CD4-positive, alpha-beta T cell treated with Interleukin-12 subunit alpha and Interleukin-12 subunit beta, for 1 hour (primary cell): Measurements from ENCODE around the gene TGFBRAP1.

Source experiments
- DNase-seq: peaks from one replicate; pipeline ENCODE4 v3.0.0-alpha.2; 2020

Gene TGFBRAP1

GRCh38 chr2:105313877-105314276, 15.7 kb downstream of the TGFBRAP1 start:
- no peak for DNase-seq

GRCh38 chr2:105309147-105309545, 20.4 kb downstream of the TGFBRAP1 start:
- no peak for DNase-seq

GRCh38 chr2:105308382-105309146, 21.0 kb downstream of the TGFBRAP1 start:
- DNase-seq = no peak

GRCh38 chr2:105307962-105308361, 21.6 kb downstream of the TGFBRAP1 start:
- DNase-seq = no peak

DNA sequence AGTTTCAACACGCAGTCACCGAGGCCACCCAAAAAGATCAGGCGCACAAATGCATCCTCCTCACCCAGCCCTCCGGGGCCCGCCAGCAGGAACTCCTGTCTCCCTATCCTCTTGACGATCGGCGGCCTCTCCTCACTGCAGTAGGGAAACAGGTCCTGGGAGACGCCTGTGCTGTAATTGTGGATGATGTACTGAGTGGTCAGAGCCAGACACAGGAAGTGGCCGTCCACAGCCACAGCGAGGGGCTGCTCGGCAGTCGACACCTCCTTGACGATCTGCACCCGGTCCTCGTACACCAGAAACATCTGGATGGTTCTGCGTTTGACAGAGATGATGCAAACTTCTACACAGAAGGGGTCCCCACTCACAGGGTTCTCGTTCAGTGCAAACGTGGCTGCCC, 22.0 kb downstream of the TGFBRAP1 start:
- no peak for DNase-seq

DNA sequence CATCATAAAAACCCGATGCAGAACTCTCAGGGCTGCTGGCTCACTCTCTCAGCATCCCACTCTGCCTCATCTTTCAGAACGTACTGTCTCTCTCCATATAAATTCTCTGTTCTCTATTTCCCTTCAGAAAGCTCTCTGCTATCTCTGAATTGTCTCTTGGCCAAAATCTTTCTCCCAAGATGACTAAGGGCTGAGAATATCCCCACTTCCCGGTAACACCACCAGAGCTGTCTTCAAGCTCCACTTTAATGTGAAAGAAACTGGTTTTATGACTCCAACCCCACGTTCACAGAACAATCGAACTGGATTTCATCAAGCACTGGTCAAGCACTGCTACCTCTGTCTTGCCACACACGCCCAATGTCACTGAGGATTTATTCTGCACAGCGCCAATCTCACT, 22.4 kb downstream of the TGFBRAP1 start:
- no peak for DNase-seq

GRCh38 chr2:105301646-105302045, 27.9 kb downstream of the TGFBRAP1 start:
- DNase-seq = no peak

- no peak for DNase-seq
These were observed 30.2 kb downstream of the TGFBRAP1 start for GRCh38 chr2:105299290-105299689.

DNA sequence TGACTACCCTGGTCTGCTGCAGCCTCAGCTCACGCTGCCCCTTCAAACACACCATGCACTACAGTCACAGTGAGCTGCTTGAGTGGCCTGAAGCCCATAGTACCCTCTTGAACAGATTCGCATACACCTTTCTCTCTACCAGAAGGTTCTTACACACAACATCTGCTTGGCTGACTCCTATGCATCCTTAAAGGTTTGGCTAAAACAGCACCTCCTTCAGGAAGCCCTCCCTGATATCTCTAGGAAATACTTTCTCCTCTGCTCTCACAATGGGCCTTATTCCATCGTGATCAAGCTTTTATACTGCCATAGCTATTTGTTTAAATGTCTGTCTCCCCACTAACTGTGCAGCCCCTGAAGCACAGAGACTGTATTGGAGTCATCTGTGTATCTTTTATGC, 31.5 kb downstream of the TGFBRAP1 start:
- no peak for DNase-seq

- DNase-seq = no peak
These were observed 32.3 kb downstream of the TGFBRAP1 start for GRCh38 chr2:105297216-105297615.

DNA sequence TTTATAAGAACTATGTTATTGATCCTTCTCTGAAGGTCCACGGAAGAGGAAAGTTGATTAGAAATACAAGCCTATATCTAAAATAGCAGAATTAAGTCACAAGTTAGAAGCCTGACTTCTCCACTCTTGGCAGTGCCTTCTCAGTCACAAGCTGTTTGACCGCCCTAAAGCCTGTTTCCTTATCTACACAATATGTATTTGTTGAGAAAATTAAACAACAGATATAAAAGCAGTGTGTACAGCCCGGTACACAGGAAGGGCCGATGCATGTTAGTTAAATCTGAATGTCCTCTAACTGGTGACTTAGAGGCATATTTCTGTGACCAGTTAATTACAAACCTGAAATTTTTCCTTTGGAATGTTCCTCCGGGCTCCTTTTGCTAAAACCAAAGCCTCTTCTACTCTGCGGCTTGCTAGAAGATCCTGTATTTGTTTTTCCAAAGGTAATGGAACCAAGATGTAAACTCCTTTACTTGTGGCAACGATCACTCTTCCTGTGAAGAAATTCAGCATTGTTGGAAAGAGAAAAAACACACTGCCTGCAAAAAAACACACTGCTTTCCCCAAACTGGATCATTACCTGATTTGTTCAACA, 33.4 kb downstream of the TGFBRAP1 start:
- no peak for DNase-seq

DNA sequence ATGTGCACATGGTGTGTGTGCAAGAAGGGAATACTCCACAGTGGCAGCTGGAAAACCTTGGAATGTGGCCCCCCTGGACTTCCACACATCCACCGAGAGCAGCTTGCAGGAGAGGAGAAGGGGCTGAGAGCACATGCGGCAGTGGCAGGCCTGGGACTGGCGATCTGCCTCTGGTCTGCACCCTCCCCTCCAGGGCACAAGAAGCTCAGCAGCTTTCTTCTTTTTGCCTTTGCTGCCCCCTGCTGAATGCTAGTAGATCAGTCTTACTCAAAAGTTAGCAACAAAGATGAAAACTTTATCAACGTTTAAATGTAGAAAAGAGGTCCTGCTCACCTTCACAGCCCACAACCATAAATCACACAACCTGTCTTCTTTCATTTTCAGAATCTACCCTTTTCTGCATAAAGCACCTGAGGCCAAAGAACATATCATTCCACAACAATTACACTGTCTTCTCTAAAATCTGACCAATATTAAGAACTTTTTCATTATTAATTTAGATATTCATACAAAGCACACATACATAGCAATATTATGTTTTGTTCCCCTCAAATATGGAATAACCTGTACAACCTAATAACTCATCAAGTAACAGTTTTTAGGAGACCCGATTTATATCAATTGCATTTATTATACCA, 34.6 kb downstream of the TGFBRAP1 start:
- peak; percentile 15 for DNase-seq

GRCh38 chr2:105294046-105294445, 35.5 kb downstream of the TGFBRAP1 start:
- DNase-seq = no peak

DNA sequence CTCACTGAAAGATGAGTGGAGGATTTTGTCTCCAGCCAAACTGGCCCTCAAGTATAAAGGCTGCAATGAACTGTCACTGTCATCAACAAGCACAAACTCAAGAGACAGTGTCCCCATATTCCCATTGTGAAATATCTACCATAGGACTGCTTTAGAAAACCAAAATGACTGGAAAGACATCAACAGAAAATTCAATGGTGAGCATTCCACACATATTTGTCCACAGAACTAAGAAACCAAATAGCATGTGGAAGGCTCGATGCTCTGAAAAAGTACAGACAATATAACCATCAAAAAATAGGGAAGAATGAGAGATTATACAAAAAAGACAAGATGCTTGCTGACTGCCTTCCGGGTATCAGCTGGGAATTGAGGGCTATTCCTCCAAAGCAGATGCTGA, 37.6 kb downstream of the TGFBRAP1 start:
- DNase-seq = no peak

- DNase-seq = no peak
These were observed 38.4 kb downstream of the TGFBRAP1 start for GRCh38 chr2:105290981-105291660.

DNA sequence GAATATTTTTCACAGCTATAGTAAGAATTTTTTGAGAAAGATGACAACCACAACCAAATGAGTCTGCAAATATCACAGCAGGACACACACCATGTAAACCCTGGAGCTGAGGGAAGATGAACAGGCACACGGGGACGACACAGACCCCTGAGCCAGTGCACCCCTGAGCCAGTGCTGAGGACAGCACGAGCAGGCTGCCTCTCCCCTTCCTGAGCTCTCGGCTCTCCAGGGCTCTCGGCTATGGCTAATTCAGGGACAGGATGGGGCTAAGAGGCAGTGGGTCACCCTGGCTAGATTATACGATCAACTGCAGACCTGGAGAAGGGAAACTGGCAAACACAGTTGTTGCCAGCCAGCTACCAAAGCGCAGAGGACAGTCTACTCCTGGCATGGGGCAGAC, 41.4 kb downstream of the TGFBRAP1 start:
- DNase-seq = no peak

- peak; percentile 19 for DNase-seq
These were observed 41.8 kb downstream of the TGFBRAP1 start for GRCh38 chr2:105287692-105288091.

DNA sequence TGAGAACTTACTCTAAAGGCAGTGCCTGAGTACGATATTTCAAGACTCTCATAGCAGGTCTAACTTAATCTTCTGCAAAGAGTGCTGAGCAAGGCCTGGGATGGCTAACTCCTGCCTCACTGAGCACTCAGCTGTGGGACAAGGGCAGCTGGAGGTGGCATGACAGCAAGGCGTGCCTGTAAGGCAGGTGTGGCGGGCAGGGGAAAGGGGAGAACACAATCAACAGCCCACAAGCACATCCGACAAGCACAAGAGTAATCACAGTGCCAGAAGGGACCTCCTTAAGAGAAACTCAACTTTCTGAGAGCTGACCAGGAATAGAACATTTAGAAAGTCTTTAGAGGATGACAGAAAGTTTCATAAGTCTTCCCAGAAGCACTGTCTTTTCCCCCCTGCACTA, 46.0 kb downstream of the TGFBRAP1 start:
- DNase-seq = no peak

- DNase-seq = no peak
These were observed 49.3 kb downstream of the TGFBRAP1 start for GRCh38 chr2:105280281-105280680.

GRCh38 chr2:105279126-105279525, 50.4 kb downstream of the TGFBRAP1 start:
- no peak for DNase-seq

DNA sequence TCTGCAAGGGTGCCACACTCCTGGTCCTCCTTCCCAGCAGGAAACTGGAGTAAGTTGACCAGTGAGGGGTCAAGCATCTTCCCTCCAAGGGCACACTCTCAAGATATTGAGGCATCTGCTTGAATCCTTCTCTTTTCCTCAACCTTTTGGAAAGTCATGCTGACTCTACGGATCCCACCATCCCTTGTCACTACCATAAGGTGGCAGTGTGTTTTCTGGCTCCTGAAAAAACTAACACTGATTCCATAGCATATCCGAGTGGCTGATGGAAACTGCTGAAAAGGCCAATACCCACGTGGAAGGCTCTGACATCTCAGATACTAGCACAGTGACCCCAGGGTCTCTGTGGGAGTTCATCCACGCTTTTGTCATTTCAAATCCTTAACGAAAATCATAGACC, 50.9 kb downstream of the TGFBRAP1 start:
- DNase-seq = no peak

DNA sequence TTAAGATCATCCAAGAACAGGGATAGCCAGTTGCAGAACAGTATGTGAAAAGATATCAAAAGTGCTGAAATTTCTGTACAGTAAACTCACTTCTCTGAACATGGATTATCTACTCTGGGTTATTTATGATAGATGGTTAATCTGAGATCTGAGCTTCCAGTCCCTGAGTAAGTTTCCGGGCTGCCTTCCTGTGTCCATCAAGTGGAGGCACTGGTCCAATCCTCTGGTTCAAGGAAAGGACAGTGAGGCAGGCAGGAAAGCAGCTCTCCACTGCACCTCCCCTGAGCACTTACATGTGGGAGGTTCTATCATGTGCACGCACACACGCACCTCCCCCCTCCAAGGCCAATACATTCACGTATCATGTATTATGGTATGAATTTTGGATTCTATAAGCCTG, 55.5 kb downstream of the TGFBRAP1 start:
- no peak for DNase-seq

DNA sequence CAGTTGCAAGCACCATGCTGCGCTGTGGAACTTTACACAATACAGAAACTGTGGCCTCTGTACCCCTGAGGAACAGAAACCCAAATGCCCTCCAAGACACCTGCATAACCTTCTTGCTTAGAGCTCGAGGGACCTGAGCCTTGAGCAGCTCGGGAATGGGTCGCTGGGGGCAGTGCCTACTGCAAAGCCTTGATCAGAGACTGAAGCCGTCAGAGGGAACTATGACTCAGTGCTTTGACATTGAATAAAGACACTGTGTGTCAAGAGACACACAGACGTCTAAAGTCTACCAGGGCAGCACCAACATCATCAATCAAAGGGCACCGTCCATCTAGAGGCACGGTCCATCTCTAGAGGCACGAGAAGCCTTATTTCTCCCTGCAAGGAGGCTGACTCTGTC, 57.4 kb downstream of the TGFBRAP1 start:
- no peak for DNase-seq
